ENCODE results near the gene MEGF8. TPM values are rescaled to one million over a fixed set of nuclear protein-coding genes. Genes with fewer than 3 reads are reported as not detected.

Gene MEGF8
- total RNA-seq, 2 donors from 2014 or later: 13.4 to 16.5 TPM

GRCh38 chr19:42400404-42400803 is 75.0 kb downstream of the MEGF8 start:
- no peak overlapping the region for H3K27ac ChIP-seq
- no peak for DNase-seq
- no peaks in the 10 kb centered on the region for H3K4me1 ChIP-seq
- H3K36me3 ChIP-seq: no peaks in the 10 kb centered on the region
- H3K4me3 ChIP-seq: no peak overlapping the region
- intact Hi-C loops (cut with DNase I): no loop called here
- no peaks in the 10 kb centered on the region for H3K27me3 ChIP-seq
- TF ChIP-seq, protein P1, sequence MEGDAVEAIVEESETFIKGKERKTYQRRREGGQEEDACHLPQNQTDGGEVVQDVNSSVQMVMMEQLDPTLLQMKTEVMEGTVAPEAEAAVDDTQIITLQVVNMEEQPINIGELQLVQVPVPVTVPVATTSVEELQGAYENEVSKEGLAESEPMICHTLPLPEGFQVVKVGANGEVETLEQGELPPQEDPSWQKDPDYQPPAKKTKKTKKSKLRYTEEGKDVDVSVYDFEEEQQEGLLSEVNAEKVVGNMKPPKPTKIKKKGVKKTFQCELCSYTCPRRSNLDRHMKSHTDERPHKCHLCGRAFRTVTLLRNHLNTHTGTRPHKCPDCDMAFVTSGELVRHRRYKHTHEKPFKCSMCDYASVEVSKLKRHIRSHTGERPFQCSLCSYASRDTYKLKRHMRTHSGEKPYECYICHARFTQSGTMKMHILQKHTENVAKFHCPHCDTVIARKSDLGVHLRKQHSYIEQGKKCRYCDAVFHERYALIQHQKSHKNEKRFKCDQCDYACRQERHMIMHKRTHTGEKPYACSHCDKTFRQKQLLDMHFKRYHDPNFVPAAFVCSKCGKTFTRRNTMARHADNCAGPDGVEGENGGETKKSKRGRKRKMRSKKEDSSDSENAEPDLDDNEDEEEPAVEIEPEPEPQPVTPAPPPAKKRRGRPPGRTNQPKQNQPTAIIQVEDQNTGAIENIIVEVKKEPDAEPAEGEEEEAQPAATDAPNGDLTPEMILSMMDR (IDR thresholded peaks at IDR 0.05): no peak
- no peak overlapping the region for H3K9ac ChIP-seq (ENCODE audit: low read depth in 2 of 2, low read length in 2 of 2)
- no peaks in the 10 kb centered on the region for H3K9me3 ChIP-seq

DNA sequence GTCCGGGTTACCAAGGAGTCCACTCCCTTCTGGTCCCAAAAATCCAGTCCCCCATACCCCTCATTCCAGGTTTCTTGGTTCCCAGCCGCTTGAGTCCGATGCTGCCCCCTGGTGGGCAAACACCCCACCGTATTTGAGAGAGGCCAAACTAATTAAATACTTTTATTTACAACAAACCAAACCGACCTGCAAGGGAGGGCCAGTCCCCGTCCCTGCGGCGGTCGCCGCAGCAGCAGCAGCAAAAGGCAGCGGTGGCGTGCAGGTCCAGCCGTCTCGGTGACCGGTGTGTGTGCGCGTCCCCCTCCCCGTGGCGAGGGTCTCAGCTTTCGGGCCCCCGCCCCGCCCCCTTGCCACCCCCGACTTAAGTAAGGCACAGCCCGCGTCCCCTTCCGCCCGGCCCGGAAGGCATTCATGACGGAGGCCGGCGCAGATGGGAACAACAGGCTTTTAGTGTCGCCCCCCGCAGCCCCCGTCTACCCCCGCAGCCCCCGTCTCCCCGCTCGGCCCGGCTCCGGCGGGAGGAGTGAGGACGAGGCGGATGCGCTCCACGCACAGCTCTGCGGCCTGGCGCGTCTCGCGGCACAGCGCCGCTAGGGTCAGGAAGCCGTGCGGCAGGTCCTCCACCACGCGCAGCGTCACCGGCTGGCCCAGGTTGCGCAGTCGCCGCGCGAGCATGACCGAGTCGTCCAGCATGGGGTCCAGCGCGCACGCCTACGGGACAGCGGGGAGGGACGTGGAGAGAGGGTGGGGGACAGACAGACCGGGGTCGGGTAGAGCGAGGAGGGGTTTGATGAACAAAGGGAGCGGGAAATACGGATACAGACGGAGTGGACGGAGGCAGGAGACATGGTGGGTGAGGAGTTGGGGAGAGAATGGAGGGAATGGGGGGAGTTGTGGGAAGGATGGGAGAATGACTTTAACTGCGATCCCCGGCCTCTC is 76.2 kb downstream of the MEGF8 start:
- Histone ChIP-seq H3K27ac (no peak overlapping the region), H3K9ac (ENCODE audit: low read depth in 2 of 2, low read length in 2 of 2) (peak overlapping the region; percentile 18 to 55), H3K27me3 (no peaks in the 10 kb centered on the region), H3K4me3 (peak overlapping the region; percentile 55), H3K36me3 (no peaks in the 10 kb centered on the region), H3K4me1 (no peaks in the 10 kb centered on the region), H3K9me3 (no peaks in the 10 kb centered on the region)
- peak; percentile 85 for DNase-seq
- intact Hi-C loops (cut with DNase I): no loop called here
- TF ChIP-seq, protein P1 (IDR thresholded peaks at IDR 0.05): peak; percentile 68

- no peak for DNase-seq
- Histone ChIP-seq H3K27me3 (no peaks in the 10 kb centered on the region), H3K36me3 (no peaks in the 10 kb centered on the region), H3K9ac (ENCODE audit: low read depth in 2 of 2, low read length in 2 of 2) (no peak overlapping the region), H3K27ac (no peak overlapping the region), H3K4me3 (no peak overlapping the region), H3K9me3 (no peaks in the 10 kb centered on the region), H3K4me1 (no peaks in the 10 kb centered on the region)
- intact Hi-C loops (cut with DNase I): no loop called here
- TF ChIP-seq, protein P1 (IDR thresholded peaks at IDR 0.05): no peak
Measured at GRCh38 chr19:42402376-42403116, 77.1 kb downstream of the MEGF8 start.

DNA sequence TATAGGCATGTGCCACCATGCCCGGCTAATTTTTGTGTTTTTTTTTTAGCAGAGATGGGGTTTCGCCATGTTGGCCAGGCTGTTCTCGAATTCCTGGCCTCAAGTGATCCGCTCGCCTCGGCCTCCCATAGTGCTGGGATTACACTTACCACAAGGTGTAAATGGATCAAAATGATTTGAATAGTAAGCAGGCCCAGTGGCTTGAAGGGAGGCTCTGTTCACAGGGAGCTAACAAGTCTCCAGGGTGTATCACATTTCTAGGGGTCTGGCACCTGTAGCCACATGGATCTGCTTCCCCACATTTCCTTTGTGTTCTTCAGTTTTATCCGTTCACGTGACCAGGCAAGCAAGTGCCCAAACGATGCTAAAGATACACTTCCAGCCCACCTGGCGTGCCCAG is 78.2 kb downstream of the MEGF8 start:
- Histone ChIP-seq H3K4me3 (no peak overlapping the region), H3K27ac (no peak overlapping the region), H3K9me3 (no peaks in the 10 kb centered on the region), H3K9ac (ENCODE audit: low read depth in 2 of 2, low read length in 2 of 2) (no peak overlapping the region), H3K4me1 (no peaks in the 10 kb centered on the region), H3K36me3 (no peaks in the 10 kb centered on the region), H3K27me3 (no peaks in the 10 kb centered on the region)
- TF ChIP-seq, protein P1 (IDR thresholded peaks at IDR 0.05): no peak
- no peak for DNase-seq
- intact Hi-C loops (cut with DNase I): no loop called here

- intact Hi-C loops (cut with DNase I): no loop called here
- Histone ChIP-seq H3K4me1 (no peaks in the 10 kb centered on the region), H3K27me3 (no peaks in the 10 kb centered on the region), H3K36me3 (no peaks in the 10 kb centered on the region), H3K9me3 (no peaks in the 10 kb centered on the region), H3K4me3 (no peak overlapping the region), H3K9ac (ENCODE audit: low read depth in 2 of 2, low read length in 2 of 2) (no peak overlapping the region), H3K27ac (no peak overlapping the region)
- no peak for DNase-seq
- TF ChIP-seq, protein P1 (IDR thresholded peaks at IDR 0.05): no peak
Measured at GRCh38 chr19:42406111-42406510, 80.7 kb downstream of the MEGF8 start.
